HT-29 (cell line): ENCODE data around the gene SMAD6. TPM values are rescaled to one million over a fixed set of nuclear protein-coding genes. Genes with fewer than 3 reads are reported as not detected.

ENCODE experiments used
- DNase-seq: peaks from one replicate; pipeline ENCODE4 v3.0.0-alpha.2; 2015; ENCODE audit warnings: low spot score
- total RNA-seq: library from RNA; depleted of rRNA; stranded (reverse); fragments of >200 nt; shearing (Covaris generic); gene quantifications from 2 replicates; pipeline ENCODE4 v1.2.3, GENCODE V29; 2014

The SMAD6 gene
- total RNA-seq, 1 experiment from 2014 or later = 123 TPM

DNA sequence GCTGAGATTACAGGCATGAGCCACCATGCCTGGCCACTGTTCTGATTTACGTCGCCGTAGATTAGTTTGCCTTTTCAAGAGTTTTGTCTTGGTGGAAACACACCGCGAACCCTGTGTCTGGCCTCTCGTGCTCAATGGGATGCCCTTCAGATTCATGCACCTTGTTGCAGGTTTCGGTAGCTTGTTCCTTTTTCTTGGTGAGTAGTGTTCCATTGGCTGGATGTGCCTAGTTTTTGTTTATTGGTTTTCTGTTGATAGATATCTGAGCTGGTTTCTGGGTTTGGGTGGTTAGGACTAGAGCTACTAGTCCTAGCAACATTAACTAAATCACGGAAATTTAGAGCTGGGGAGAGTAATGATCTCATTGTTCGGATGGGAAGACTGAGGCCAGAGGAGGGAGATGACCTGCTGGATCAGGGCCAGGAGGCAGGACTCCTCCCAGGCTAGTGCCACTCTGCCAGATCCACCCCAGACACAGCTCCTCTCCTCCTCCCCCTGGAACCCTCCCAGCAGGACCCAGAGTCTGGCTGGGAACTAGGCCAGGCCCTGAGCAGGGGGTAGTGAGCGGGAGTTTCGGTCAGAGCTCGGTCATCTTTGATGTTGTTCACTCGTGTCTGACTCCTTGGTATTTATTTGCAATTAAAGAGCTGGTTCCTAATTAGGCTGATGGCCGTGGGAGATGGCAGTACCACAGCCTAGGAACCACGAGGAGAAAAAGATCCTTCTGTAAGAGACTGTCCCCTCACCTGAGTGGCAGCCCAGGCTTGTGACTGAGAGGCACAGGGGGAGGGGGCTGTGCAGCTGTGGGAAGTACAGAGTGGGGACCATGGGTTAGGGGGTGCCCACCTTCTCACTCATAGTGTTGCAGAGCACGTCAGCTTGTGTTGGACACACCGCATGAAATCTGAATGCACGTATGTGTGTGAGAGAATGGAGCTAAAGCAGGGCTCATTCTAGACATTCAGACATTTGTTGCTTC is 73.4 kb downstream of the SMAD6 start:
- no peak for DNase-seq

DNA sequence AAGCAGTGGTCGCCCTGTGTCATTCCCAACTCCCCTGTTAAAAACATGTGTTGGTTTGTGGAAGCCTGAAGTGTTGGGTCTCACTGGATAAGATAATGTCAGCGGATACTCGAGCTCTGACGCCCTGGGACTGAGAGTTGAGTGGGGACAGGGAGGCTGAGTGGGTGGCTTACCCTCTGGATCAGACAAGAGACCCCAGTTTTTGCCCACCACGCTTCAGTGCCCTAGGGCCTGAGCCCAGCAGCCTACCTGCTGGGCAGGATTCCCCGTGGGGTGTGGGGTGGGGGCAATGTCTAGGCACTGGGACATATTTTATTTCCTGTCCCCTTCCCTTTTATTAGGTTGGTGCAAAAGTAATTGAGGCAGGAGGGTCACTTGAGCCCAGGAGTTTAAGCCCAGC is 75.0 kb downstream of the SMAD6 start:
- no peak for DNase-seq

DNA sequence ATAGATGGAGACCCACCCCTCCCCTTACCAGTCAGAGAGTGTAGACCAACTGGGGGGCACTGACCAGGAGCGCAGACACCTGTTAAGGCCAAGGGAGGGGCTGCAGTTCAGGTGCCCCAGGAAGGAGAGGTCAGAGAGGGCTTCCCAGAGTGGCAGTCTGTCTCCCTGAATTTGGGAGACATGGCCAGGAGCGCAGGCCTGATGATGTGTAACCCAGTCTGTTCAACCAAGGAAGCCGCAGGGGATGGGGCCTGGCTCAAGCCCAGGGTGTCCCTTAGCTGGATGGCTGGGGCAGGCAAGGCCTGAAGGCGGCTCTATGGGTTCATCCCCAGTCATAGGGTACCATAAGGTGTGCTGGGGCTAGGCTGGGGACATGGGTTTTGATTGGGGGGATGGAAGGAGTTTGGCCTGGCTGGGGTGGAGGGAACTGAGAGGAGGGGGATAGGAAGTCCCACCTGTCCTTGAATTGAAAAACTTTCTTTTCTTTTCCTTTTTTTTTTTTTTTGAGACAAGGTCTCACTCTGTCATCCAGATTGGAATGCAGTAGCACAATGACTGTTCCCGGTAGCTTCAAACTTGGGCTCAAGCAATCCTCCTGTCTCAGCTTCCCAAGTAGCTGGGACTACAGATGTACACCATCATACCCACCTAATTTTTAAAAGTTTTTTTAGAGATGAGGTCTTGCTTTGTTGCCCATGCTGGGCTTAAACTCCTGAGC is 75.7 kb downstream of the SMAD6 start:
- no peak for DNase-seq

DNA sequence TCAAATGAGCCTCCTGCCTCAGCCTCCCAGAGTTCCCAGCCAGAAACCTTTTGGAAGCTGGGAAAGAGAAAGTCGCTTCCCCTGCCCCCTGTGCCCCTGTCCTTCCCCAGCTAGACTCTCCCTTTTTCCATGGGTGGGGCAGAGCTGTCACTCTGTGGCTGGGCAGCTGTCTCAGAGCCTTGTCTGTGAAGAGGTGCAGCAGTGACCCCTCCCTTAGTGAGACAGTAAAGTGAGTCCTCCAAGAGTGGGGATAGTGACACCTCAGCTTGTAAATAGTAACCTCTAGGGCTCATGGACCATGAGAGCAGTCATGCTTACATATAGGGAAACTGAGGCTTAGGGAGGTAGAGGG is 76.3 kb downstream of the SMAD6 start:
- no peak for DNase-seq

DNA sequence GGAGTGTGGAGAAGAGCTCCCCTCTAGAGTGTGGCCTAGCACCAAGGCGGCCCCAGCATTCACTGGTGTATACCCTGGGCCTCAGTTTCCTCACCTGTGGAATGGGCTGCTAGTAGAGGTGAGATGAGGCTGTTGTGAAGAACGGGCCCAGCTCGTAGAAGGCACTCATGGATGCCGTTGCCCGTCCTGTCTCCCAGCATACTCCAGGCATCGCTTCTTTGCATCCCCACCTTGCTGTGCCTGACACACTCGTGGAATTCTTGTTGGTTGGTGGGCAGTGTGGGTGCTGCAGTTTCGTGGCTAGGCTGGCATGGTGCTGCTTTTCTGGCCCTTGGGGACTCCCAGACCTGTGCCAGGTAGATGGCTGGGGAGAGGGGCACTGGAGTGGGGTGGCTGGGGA is 76.7 kb downstream of the SMAD6 start:
- no peak for DNase-seq

DNA sequence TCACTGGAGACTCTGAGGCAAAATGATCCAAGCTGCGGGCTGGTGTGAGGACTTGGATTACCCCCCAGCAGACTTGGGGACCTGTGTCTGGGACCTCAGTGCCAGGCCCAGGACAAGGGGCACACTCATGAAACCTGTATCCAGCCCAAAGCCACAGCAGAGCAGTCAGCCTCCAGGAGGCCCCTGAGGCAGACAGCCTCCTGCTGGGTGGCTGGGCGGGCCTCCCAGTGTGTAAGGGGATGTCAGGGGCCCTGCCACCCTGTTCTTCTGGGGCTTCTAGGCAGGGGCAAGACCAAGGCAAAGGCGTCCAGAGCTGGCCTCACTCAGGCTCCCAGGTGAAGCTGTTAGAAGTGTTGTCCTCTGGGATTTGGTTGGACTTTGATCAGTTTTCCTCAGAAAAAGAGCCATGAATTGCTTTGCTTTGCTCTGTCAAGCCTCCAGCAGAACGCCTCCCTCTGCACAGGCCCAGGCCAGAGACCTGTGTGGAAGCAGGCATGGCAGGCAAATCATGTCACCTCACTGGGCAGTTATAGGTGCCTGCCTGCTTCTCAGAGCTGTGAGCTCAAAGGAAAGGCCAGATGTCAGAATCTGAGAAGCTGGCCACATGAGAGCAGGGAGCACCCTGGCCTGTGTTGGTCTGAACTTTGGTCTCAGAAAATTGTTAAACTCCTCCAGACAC is 77.4 kb downstream of the SMAD6 start:
- peak; percentile 70 for DNase-seq

DNA sequence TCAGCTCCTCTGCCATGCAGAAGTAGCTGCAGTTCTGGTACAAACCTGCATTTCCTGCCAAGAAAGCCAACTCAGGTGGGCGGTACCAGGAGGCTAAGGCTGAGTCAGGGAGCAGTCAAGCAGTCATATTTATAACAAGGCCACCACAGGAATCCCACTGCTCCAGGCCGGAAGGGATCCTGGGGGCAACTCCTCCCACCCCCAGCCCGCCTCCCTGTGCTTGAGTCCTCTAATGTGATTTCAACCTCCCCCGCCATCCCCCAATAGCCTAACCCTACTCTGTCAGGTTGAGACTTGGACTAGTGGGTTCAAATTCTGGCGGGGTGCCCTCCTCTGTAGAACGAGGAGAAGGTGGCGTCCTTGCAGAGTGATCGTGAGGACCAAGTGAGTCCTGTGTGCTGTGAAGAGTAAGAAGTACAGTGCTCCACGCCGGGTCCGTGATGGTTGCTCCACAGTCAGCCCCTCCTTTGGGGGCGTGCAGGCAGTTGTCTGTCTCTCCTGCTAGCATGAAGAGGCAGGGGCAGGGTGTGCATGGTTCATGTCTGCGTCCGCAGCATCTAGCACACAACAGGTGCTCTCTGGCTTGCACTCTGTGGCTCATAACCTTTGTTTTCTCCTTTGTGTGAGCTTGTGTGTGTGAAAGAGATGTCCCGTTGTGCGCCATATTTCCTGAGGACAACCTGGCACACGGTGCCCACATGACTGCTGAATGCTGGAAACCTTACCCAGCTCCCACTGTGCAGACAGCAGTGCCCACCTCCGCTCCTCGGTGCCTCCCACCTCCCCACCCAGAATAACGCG is 78.3 kb downstream of the SMAD6 start:
- DNase-seq = peak; percentile 77

DNA sequence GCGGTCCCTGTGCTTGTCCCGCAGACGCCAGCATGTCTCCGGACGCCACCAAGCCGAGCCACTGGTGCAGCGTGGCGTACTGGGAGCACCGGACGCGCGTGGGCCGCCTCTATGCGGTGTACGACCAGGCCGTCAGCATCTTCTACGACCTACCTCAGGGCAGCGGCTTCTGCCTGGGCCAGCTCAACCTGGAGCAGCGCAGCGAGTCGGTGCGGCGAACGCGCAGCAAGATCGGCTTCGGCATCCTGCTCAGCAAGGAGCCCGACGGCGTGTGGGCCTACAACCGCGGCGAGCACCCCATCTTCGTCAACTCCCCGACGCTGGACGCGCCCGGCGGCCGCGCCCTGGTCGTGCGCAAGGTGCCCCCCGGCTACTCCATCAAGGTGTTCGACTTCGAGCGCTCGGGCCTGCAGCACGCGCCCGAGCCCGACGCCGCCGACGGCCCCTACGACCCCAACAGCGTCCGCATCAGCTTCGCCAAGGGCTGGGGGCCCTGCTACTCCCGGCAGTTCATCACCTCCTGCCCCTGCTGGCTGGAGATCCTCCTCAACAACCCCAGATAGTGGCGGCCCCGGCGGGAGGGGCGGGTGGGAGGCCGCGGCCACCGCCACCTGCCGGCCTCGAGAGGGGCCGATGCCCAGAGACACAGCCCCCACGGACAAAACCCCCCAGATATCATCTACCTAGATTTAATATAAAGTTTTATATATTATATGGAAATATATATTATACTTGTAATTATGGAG is 79.1 kb downstream of the SMAD6 start:
- no peak for DNase-seq

DNA sequence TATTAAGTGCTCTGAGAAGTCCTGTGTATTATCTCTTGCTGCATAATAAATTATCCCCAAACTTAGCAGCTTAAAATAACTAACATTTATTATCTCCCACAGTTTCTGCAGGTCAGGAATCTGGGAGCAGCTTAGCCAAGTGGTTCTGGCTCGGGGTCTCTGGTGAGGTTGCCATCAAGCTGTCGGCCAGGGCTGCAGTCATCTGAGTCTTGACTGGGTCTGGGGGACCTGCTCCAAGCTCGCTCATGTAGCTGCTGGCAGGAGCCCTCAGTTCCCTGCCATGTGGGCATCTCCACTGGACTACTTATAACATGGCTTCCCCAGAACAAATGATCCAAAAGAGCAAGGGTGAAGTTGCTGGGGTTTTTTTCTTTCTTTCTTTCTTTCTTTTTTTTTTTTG is 80.7 kb downstream of the SMAD6 start:
- DNase-seq = no peak

DNA sequence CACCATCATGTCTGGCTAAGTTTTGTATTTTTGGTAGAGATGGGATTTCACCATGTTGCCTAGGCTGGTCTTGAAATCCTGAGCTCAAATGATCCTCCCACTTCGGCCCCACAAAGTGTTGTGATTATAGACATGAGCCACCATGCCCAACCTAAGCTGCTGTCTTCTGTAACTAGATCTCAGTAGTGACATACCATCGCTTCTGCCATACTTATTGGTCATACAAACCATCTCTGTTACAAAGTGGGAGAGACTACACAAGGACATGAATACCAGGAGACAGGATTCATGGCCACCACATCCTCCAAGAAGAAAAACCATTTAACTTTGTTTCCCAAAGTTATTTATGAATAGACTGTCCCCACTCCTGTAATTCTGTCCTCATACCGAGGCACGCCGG is 81.3 kb downstream of the SMAD6 start:
- no peak for DNase-seq

DNA sequence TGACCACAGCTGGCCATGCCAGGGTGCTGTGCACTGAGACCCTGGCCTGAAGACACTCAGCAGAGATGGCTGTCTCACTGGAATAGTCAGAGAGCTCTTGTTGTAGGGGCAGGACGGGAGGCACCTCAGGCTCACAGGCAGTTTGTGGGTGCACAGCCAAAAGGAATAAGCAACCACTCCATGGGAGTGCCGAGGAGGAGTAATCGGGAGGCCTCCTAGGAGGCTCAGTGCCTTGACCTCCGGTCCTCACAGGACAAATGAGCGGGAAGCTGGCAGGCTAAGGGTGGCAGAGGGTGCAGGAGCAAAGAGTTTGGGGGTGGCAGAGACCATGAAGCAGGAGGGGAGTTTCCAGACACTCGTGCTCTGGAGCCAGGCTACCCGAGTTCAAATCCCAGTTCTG is 81.7 kb downstream of the SMAD6 start:
- DNase-seq = no peak

DNA sequence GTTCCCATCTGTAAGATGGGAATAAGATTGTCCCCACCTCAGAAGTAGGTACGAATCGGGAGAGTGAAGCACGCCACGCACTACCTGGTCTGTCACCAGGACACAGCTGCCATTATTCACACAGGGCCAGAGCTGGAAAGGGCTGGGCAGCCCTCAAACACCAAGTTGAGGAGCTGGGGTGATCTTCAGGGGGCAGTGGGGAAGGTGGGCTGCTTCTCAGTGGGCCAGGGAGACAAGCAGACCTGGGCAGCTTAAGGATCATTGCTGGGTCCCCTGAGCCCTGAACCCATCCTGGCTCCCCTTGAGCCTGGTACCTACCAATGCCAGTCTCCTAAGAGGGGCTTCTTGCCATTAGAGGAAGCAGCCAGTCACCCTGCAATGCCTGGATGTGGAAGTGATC is 82.1 kb downstream of the SMAD6 start:
- DNase-seq = no peak

DNA sequence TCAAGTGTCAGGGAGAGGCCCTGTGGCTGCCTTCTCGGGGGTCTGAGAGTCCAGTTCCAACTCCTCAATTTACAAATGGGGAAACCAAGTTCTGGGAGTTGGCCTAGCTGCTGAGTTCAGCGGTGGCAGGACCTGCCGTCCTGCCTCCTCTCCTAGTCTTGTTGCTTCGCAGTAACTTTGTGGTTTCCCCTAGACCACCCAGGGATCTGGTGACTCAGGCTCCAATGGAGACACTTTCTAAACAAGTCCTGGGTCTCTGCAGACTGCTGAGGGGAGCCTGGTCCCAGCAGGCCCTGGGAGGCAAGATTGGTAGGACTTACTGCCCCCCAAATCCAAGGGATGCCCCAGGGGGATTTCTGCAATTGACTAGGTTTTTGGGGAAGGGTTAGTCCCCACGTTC is 83.6 kb downstream of the SMAD6 start:
- DNase-seq = no peak

DNA sequence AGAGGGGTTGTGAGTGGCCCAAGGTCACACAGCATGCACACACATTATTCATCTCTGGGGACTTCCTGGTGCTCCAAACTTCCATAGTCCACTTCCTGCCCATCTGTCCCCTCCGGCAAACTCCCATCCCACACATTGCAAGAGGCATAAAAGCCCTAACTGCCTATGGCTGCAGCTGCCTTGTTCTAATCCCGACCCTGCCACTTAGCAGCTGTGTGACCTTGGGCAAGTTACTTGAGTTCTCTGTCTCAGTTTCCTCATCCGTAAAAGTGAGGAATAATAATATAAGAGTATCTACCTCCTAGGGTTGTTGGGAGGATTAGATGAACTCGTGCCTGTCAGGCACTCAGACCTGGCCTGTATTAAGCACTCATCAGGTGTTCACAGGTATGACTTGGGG is 84.2 kb downstream of the SMAD6 start:
- no peak for DNase-seq

DNA sequence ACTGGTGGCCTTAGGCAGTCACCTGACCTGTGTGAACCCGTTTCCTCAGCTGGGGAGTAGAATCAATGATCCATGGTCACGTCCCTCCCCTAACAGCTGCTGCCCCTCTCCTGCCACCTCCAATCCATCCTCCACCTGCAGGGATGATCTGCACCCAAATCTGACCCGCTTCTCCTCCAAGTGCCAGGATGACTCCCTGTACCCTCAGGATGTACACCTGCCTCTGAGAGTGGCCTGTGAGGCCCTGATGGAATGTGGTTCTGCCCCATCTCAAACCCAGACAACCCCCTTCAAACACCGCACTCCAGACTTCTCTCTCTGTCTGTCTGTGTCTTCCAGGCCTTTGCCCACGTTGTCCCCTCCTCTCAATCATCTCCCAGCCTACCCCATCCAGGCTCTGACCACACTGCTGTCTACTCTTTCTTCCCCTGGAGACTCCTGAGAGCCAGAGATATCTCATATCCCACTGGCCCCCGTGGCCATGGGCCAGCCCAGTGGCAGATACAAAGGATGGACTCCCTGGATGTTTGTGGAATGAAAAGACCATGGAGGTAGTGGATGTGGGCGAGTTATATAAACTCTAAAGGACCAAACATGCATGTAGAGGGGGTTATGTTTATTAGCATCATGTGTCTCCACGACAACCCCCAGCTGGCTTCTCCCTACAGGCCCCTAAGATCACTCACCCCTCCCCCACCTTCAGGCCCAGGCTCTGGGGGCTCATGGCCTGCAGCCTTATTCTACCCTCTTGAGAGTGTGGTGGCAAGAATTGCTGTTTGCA is 84.9 kb downstream of the SMAD6 start:
- no peak for DNase-seq

DNA sequence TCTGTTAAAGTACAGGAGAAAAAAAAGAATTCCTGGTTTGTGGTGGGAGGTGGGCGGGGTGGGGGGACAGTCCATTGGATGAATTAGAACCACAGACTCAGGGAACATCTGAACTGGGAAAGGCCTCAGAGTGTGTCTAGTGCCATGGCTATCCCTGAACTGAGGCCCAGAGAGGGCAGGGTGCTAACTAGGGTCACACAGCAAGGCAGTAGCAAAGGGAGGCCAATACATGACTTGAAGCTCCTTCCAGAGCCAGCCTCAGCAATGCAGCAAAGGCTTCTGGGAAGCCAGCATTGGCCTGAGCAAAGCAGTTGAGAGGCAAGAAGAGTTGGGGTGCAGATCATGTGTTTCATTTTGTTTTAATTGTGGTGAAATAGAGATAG is 85.4 kb downstream of the SMAD6 start:
- DNase-seq = no peak

DNA sequence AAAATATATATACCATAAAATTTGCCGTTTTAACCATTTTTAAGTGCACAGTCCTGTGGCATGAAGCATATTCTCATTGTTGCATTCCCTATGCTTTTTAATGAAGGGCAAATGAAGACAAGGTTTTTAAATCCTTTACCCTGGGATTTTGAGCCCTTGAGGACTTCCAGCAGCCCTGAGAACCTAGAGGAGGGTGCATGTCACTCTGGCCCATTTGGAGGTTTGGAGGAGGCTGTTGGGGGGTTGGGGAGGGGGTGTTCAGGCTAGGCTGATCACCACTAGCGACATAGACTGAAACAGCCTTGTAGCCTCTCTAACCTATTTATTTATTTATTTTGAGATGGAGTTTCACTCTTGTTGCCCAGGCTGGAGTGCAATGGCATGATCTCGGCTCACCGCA is 86.0 kb downstream of the SMAD6 start:
- DNase-seq = no peak

DNA sequence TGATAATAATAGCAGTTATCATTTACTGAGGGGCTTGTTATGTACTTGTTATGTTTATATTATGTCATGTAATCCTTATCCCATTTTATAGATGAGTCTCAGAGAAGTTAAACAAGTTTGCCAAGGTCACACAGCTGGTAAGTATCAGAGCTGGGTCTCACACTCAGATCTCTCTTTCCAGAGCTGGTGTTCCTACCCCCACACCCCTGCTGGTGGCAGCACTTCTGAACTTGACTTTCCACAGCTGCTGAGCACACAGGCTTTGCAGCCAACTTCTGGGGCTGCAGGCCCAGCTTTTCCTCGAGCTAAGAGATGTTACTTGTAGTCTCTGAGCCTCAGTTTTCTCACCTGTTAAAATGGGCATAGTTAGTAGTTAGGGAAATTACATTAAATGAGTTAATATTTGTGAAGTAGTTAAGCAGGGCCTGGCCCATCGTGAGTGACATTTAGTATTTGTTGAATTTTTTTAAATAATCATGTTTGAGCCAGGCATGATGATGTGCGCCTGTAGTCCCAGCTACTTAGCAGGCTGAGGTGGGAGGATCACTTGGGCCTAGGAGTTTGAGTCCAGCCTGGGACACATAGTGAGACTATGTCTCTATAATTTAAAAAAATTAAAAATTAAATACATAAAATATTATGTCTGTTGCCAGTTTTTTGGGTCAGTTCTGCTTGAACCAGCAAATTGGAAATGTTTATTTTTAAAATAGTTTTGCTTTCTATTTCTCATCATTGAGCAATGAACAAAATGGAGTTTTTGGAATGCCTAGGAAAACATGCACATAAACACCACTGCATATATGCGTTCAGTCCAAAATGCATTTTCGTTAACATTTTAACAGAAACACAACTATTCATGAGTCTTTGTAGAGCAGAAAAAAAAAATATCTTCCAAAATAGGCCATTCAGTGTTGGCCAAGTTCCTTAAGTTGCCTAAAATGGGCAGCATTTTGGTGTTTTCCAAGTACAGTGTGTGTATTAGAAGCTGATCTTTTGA is 87.3 kb downstream of the SMAD6 start:
- DNase-seq = peak; percentile 78

DNA sequence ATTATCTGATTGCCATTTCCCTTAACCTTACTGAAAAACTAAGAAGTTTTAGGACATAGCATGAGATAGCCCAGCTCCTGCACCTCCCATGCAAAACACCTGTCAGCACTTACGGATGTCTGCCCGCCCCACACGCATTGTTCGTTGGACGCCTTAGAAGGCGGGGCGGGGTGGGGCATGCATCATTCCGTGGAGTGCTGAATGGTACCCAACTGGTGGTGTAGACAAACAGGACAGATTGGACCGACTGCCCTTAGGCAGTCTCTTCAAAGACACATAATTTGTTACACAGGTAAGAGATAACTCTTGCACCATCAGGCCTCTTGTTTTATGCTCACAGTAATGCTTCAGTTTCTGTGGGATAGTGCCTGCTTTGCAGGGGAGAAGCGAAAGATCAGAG is 93.8 kb downstream of the SMAD6 start:
- peak; percentile 61 for DNase-seq
